ENCODE data around the gene NOC4L. TPM values are rescaled to one million over a fixed set of nuclear protein-coding genes. Genes with fewer than 3 reads are reported as not detected.
A peak's percentile ranks its signal among the peaks of the same experiment; 100 is the strongest.
"Not testable (repeated sequence)": the region's sequence is repeated elsewhere in the genome, so short reads cannot be mapped to it uniquely, and the experiment has no call there.

Gene NOC4L
- total RNA-seq, 1 donor from 2014 or later, result 8.6 TPM

- intact Hi-C loops (cut with DNase I), result no loop called here
- DNase-seq (ENCODE audit: low spot score), result no peak
Measured at GRCh38 chr12:132188916-132189325, 44.7 kb downstream of the NOC4L start.

- DNase-seq (ENCODE audit: low spot score), result peak; percentile 96
- intact Hi-C loops (cut with DNase I), result no loop called here
Measured at GRCh38 chr12:132189378-132190011, 45.2 kb downstream of the NOC4L start.

GRCh38 chr12:132190012-132190755 lies 45.9 kb downstream of the NOC4L start:
- DNase-seq (ENCODE audit: low spot score), result no peak
- intact Hi-C loops (cut with DNase I), result no loop called here

- no peak for DNase-seq (ENCODE audit: low spot score)
Measured at GRCh38 chr12:132190834-132191500, 46.7 kb downstream of the NOC4L start.

GRCh38 chr12:132191715-132192553 lies 47.7 kb downstream of the NOC4L start:
- no peak for DNase-seq (ENCODE audit: low spot score)
- intact Hi-C loops (cut with DNase I), result no loop called here

More at GRCh38 chr12:132190834-132191500, 46.7 kb downstream of the NOC4L start:
- intact Hi-C loops (cut with DNase I), result no loop called here

GRCh38 chr12:132194056-132194455 lies 49.8 kb downstream of the NOC4L start:
- intact Hi-C loops (cut with DNase I), result no loop called here
- DNase-seq (ENCODE audit: low spot score), result no peak

GRCh38 chr12:132194556-132194955 lies 50.3 kb downstream of the NOC4L start:
- intact Hi-C loops (cut with DNase I), result no loop called here

GRCh38 chr12:132195242-132195641 lies 51.0 kb downstream of the NOC4L start:
- DNase-seq (ENCODE audit: low spot score); intact Hi-C loops (cut with DNase I): not testable (repeated sequence)

More at GRCh38 chr12:132194556-132194955, 50.3 kb downstream of the NOC4L start:
- no peak for DNase-seq (ENCODE audit: low spot score)

- intact Hi-C loops (cut with DNase I), result no loop called here
- no peak for DNase-seq (ENCODE audit: low spot score)
Measured at GRCh38 chr12:132196038-132196872, 52.0 kb downstream of the NOC4L start.

GRCh38 chr12:132196873-132197390 lies 52.7 kb downstream of the NOC4L start:
- intact Hi-C loops (cut with DNase I), result no loop called here
- no peak for DNase-seq (ENCODE audit: low spot score)

GRCh38 chr12:132197581-132198354 lies 53.5 kb downstream of the NOC4L start:
- intact Hi-C loops (cut with DNase I), result no loop called here
- DNase-seq (ENCODE audit: low spot score), result no peak

GRCh38 chr12:132199101-132199500 lies 54.8 kb downstream of the NOC4L start:
- DNase-seq (ENCODE audit: low spot score), result no peak
- intact Hi-C loops (cut with DNase I), result no loop called here

GRCh38 chr12:132199526-132200319 lies 55.5 kb downstream of the NOC4L start:
- intact Hi-C loops (cut with DNase I), result no loop called here
- DNase-seq (ENCODE audit: low spot score), result no peak

GRCh38 chr12:132200800-132201199 lies 56.5 kb downstream of the NOC4L start:
- no peak for DNase-seq (ENCODE audit: low spot score)
- intact Hi-C loops (cut with DNase I), result no loop called here

GRCh38 chr12:132201391-132202120 lies 57.3 kb downstream of the NOC4L start:
- no peak for DNase-seq (ENCODE audit: low spot score)
- intact Hi-C loops (cut with DNase I), result no loop called here
